Testis (tissue), 3 donors: ENCODE data around the gene PRRX1. TPM values are rescaled to one million over a fixed set of nuclear protein-coding genes. Genes with fewer than 3 reads are reported as not detected.

Source experiments
- DNase-seq: peaks from one replicate; pipeline ENCODE4 v3.0.0-alpha.2; 2019
- H3K27ac ChIP-seq, 2 donors: fragments of 200-600 bp; sonication (generic); one replicate each; pipeline ENCODE4 v1.5.1; 2019
- H3K27me3 ChIP-seq: fragments of 200-600 bp; sonication (generic); one replicate; pipeline ENCODE4 v1.5.1; 2019
- H3K36me3 ChIP-seq: fragments of 200-600 bp; sonication (generic); one replicate; pipeline ENCODE4 v1.5.1; 2017; ENCODE audit warnings: low read depth; ENCODE audit errors: missing control alignments
- H3K4me1 ChIP-seq: fragments of 200-600 bp; sonication (generic); one replicate; pipeline ENCODE4 v1.5.1; 2019
- H3K4me3 ChIP-seq, 2 donors: fragments of 200-600 bp; sonication (generic); one replicate each; pipeline ENCODE4 v1.5.1; 2017 to 2019
- H3K9me3 ChIP-seq: fragments of 200-600 bp; sonication (generic); one replicate; pipeline ENCODE4 v1.5.1; 2017
- CTCF ChIP-seq, 3 experiments: fragments of 450-650 bp in 2 of 3; fragments of 200-600 bp in 1 of 3; sonication (generic) in 1 of 3; IDR thresholded peaks; one replicate each; pipeline ENCODE4 v1.5.1; 2016 to 2019; ENCODE audit warnings: antibody characterized with exemption in 3 of 3, mild to moderate bottlenecking in 2 of 3, moderate library complexity in 1 of 3
- POLR2A ChIP-seq: fragments of 450-650 bp; IDR thresholded peaks from one replicate; pipeline ENCODE4 v1.6.1; 2017; ENCODE audit warnings: antibody characterized with exemption, mild to moderate bottlenecking, moderate library complexity
- WGBS, 2 donors: methylation state at CpG; one replicate each; pipeline ENCODE4 v1.1.5; 2018; 5-methylcytosine and 5-hydroxymethylcytosine counted together
- intact Hi-C: fragments of 100-400 bp; cut with DNase I; formaldehyde crosslinking; loops from one replicate; pipeline ENCODE4 v1.15.1; 2023; ENCODE audit warnings: low total_unique reads
- polyA plus RNA-seq: library from polyadenylated mRNA; stranded (reverse); fragments of 350-450 nt; fragmentation: Illumina TruSeq; extraction: RNeasy Lipid Tissue Mini Kit (QIAGEN cat#74804); gene quantifications from one replicate; pipeline ENCODE4 v1.2.3, GENCODE V29; 2014; ENCODE audit warnings: low read depth, low replicate concordance; ENCODE audit not compliant: insufficient read depth
- total RNA-seq, 2 donors: library from RNA; depleted of rRNA; stranded (reverse); fragments of >200 nt; gene quantifications; one replicate each; pipeline ENCODE4 v1.2.3, GENCODE V29; 2016

The PRRX1 gene
- total and polyA plus RNA-seq, 3 donors from 2014 or later: 26.3 to 74.8 (median 28.5) TPM

GRCh38 chr1:170714163-170714562 is 50.2 kb downstream of the PRRX1 start:
- H3K4me3 ChIP-seq: no peak overlapping the region
- H3K36me3 ChIP-seq: no peaks in the 10 kb centered on the region
- H3K27me3 ChIP-seq: no peaks in the 10 kb centered on the region
- no peak overlapping the region for H3K27ac ChIP-seq
- intact Hi-C loops: no loop called here
- no peak for DNase-seq
- H3K9me3 ChIP-seq: no peaks in the 10 kb centered on the region
- TF ChIP-seq CTCF (IDR thresholded peaks at IDR 0.05): no peak
- TF ChIP-seq POLR2A: no peak
- H3K4me1 ChIP-seq: no peaks in the 10 kb centered on the region
- WGBS, 2 donors: 85% methylated on average over 5 of the region's 5 CpGs

- Histone ChIP-seq H3K36me3 (no peaks in the 10 kb centered on the region), H3K4me3 (no peak overlapping the region), H3K27ac (no peak overlapping the region), H3K9me3 (no peaks in the 10 kb centered on the region), H3K4me1 (no peaks in the 10 kb centered on the region), H3K27me3 (no peaks in the 10 kb centered on the region)
- DNase-seq: no peak
- intact Hi-C loops: no loop called here
- WGBS, 2 donors: 36 to 76% methylated on average over 1 of the region's 1 CpG
- TF ChIP-seq POLR2A (no peak), CTCF (IDR thresholded peaks at IDR 0.05) (no peak)
Observed at GRCh38 chr1:170714938-170715337, 51.0 kb downstream of the PRRX1 start.

- Histone ChIP-seq H3K27me3 (no peaks in the 10 kb centered on the region), H3K36me3 (no peaks in the 10 kb centered on the region), H3K4me1 (no peaks in the 10 kb centered on the region), H3K4me3 (no peak overlapping the region), H3K9me3 (no peaks in the 10 kb centered on the region), H3K27ac (no peak overlapping the region)
- intact Hi-C loops: no loop called here
- no peak for DNase-seq
- TF ChIP-seq CTCF (IDR thresholded peaks at IDR 0.05) (no peak), POLR2A (no peak)
- WGBS, 2 donors: 40 to 44% methylated on average over 3 of the region's 3 CpGs
Observed at GRCh38 chr1:170716835-170717429, 53.0 kb downstream of the PRRX1 start.

GRCh38 chr1:170720661-170721060 is 56.7 kb downstream of the PRRX1 start:
- TF ChIP-seq CTCF (IDR thresholded peaks at IDR 0.05) (no peak), POLR2A (no peak)
- Histone ChIP-seq H3K27ac (no peak overlapping the region), H3K4me3 (no peak overlapping the region), H3K27me3 (no peaks in the 10 kb centered on the region), H3K9me3 (no peaks in the 10 kb centered on the region), H3K4me1 (no peaks in the 10 kb centered on the region), H3K36me3 (no peaks in the 10 kb centered on the region)
- no peak for DNase-seq
- intact Hi-C loops: no loop called here
- 94 to 96% methylated on average over 2 of the region's 2 CpGs for WGBS, 2 donors

GRCh38 chr1:170721621-170722020 is 57.7 kb downstream of the PRRX1 start:
- intact Hi-C loops: no loop called here
- H3K4me3 ChIP-seq: no peak overlapping the region
- DNase-seq: no peak
- H3K27ac ChIP-seq: no peak overlapping the region
- WGBS, 2 donors: 93 to 97% methylated on average over 4 of the region's 4 CpGs
- no peaks in the 10 kb centered on the region for H3K27me3 ChIP-seq
- no peaks in the 10 kb centered on the region for H3K36me3 ChIP-seq
- H3K4me1 ChIP-seq: no peaks in the 10 kb centered on the region
- H3K9me3 ChIP-seq: no peaks in the 10 kb centered on the region
- TF ChIP-seq POLR2A: no peak
- no peak for TF ChIP-seq CTCF (IDR thresholded peaks at IDR 0.05)
